HepG2 (cell line): ENCODE measurements around the gene MTO1. TPM values are rescaled to one million over a fixed set of nuclear protein-coding genes. Genes with fewer than 3 reads are reported as not detected.

ENCODE experiments used
- KDM2A ChIP-seq: sonication (generic); formaldehyde crosslinking; IDR thresholded peaks from 2 replicates; pipeline ENCODE4 v1.4.0; 2020; ENCODE audit warnings: low read depth, missing genetic modification reagents, borderline replicate concordance
- LBX2 ChIP-seq: sonication (generic); formaldehyde crosslinking; IDR thresholded peaks from 2 replicates; pipeline ENCODE4 v1.5.0; 2020; ENCODE audit warnings: missing genetic modification reagents, mild to moderate bottlenecking, borderline replicate concordance
- MAZ ChIP-seq, 2 experiments: sonication (generic) in 1 of 2; formaldehyde crosslinking in 1 of 2; IDR thresholded peaks; 2 replicates each; pipeline versions ENCODE4 v1.5.0 to v1.6.1; 2012 to 2020; ENCODE audit warnings: low read depth in 2 of 2, mild to moderate bottlenecking in 2 of 2, borderline replicate concordance in 1 of 2, improper control_type of control experiment in 1 of 2, low read length in 1 of 2, missing genetic modification reagents in 1 of 2, moderate library complexity in 1 of 2
- MIXL1 ChIP-seq: IDR thresholded peaks from 2 replicates; pipeline ENCODE4 v1.6.1; 2016
- NCOA2 ChIP-seq: sonication (generic); formaldehyde crosslinking; IDR thresholded peaks from 2 replicates; pipeline ENCODE4 v1.8.0; 2022; ENCODE audit warnings: inconsistent platforms
- SIX1 ChIP-seq: sonication (generic); formaldehyde crosslinking; IDR thresholded peaks from 2 replicates; pipeline ENCODE4 v1.4.0; 2020; ENCODE audit warnings: missing genetic modification reagents, borderline replicate concordance
- TAF1 ChIP-seq: sonication (generic); formaldehyde crosslinking; IDR thresholded peaks from 2 replicates; pipeline ENCODE4 v1.4.0; 2020; ENCODE audit warnings: missing genetic modification reagents
- TEF ChIP-seq: sonication (generic); formaldehyde crosslinking; IDR thresholded peaks from 2 replicates; pipeline ENCODE4 v1.5.0; 2020; ENCODE audit warnings: missing genetic modification reagents
- ZBTB8A ChIP-seq: sonication (generic); formaldehyde crosslinking; IDR thresholded peaks from 2 replicates; pipeline ENCODE4 v1.4.0; 2020; ENCODE audit warnings: mild to moderate bottlenecking, low read depth, missing genetic modification reagents, borderline replicate concordance
- ZFP90 ChIP-seq: sonication (generic); formaldehyde crosslinking; IDR thresholded peaks from 2 replicates; pipeline ENCODE4 v1.8.0; 2022; ENCODE audit warnings: missing genetic modification reagents, mild to moderate bottlenecking, inconsistent platforms, borderline replicate concordance
- ZNF17 ChIP-seq: sonication (generic); formaldehyde crosslinking; IDR thresholded peaks from 2 replicates; pipeline ENCODE4 v1.5.0; 2020; ENCODE audit warnings: mild to moderate bottlenecking, missing genetic modification reagents
- ZNF225 ChIP-seq: sonication (generic); formaldehyde crosslinking; IDR thresholded peaks from 2 replicates; pipeline ENCODE4 v1.4.0; 2020; ENCODE audit warnings: mild to moderate bottlenecking, missing genetic modification reagents
- ZNF350 ChIP-seq: sonication (generic); formaldehyde crosslinking; IDR thresholded peaks from 2 replicates; pipeline ENCODE4 v1.4.0; 2020; ENCODE audit warnings: mild to moderate bottlenecking, low read depth, missing genetic modification reagents, borderline replicate concordance
- ZNF441 ChIP-seq: sonication (generic); formaldehyde crosslinking; IDR thresholded peaks from 2 replicates; pipeline ENCODE4 v1.7.0; 2021; ENCODE audit warnings: missing genetic modification reagents, borderline replicate concordance
- ZNF512 ChIP-seq: sonication (generic); formaldehyde crosslinking; IDR thresholded peaks from 2 replicates; pipeline ENCODE4 v1.4.0; 2020; ENCODE audit warnings: mild to moderate bottlenecking, missing genetic modification reagents
- ZNF747 ChIP-seq: sonication (generic); formaldehyde crosslinking; IDR thresholded peaks from 2 replicates; pipeline ENCODE4 v1.8.1; 2023; ENCODE audit warnings: missing genetic modification reagents, mild to moderate bottlenecking, borderline replicate concordance
- ZSCAN12 ChIP-seq: sonication (generic); formaldehyde crosslinking; IDR thresholded peaks from 2 replicates; pipeline ENCODE4 v1.9.0; 2021; ENCODE audit warnings: mild to moderate bottlenecking, missing genetic modification reagents
- polyA plus RNA-seq, 8 experiments: library from polyadenylated mRNA; depleted of rRNA in 3 of 8; stranded (reverse) in 7 of 8; unstranded in 1 of 8; fragments of >200 nt; fragmentation: Illumina TruSeq in 4 of 8; extraction: Trizol in 4 of 8; gene quantifications; 2 replicates each; pipeline versions ENCODE4 v1.2.1 to v1.2.3, GENCODE V29; 2011 to 2016; ENCODE audit warnings: low read depth in 4 of 8, missing spikeins in 1 of 8, mixed read lengths in 1 of 8; ENCODE audit not compliant: insufficient read depth in 1 of 8
- total RNA-seq, 5 experiments: library from RNA; depleted of rRNA; stranded (reverse); fragments of >200 nt; fragmentation: Illumina TruSeq; extraction: Trizol; gene quantifications; 2 replicates each; pipeline ENCODE4 v1.2.3, GENCODE V29; 2016; ENCODE audit warnings: low read depth in 1 of 5
- TF ChIP-seq, protein P1 (sequence below), 2 experiments: sonication (generic) in 1 of 2; formaldehyde crosslinking in 1 of 2; IDR thresholded peaks; 2 replicates each; pipeline versions ENCODE4 v1.4.0 to v1.6.1; 2018 to 2020; ENCODE audit warnings: missing genetic modification reagents in 2 of 2, borderline replicate concordance in 1 of 2, low read depth in 1 of 2, mild to moderate bottlenecking in 1 of 2, missing biosample characterization in 1 of 2
- TF ChIP-seq, protein P2 (sequence below): sonication (generic); formaldehyde crosslinking; IDR thresholded peaks from 2 replicates; pipeline ENCODE4 v1.5.0; 2020; ENCODE audit warnings: missing genetic modification reagents, mild to moderate bottlenecking, borderline replicate concordance
- TF ChIP-seq, protein P3 (sequence below): sonication (generic); formaldehyde crosslinking; conservative IDR thresholded peaks from 2 replicates; pipeline ENCODE4 v1.8.0; 2022; ENCODE audit warnings: low read depth, missing genetic modification reagents

MTO1 gene
- total and polyA plus RNA-seq, 2 of the 13 experiments (the other 11 are each of a cell fraction or from before 2014, with no cell fraction given): 21.1 to 45.3 TPM

- TF ChIP-seq, protein P1, sequence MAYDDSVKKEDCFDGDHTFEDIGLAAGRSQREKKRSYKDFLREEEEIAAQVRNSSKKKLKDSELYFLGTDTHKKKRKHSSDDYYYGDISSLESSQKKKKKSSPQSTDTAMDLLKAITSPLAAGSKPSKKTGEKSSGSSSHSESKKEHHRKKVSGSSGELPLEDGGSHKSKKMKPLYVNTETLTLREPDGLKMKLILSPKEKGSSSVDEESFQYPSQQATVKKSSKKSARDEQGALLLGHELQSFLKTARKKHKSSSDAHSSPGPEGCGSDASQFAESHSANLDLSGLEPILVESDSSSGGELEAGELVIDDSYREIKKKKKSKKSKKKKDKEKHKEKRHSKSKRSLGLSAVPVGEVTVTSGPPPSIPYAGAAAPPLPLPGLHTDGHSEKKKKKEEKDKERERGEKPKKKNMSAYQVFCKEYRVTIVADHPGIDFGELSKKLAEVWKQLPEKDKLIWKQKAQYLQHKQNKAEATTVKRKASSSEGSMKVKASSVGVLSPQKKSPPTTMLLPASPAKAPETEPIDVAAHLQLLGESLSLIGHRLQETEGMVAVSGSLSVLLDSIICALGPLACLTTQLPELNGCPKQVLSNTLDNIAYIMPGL (CRISPR knock-in tag; IDR thresholded peaks at IDR 0.05; ENCODE audit: borderline replicate concordance in 1 of 2, low read depth in 1 of 2): peak; percentile 50 to 69
- peak; percentile 28; the same call in 1 of the 2 replicates for TF ChIP-seq MIXL1 (CRISPR knock-in tag)
- TF ChIP-seq, protein P2, sequence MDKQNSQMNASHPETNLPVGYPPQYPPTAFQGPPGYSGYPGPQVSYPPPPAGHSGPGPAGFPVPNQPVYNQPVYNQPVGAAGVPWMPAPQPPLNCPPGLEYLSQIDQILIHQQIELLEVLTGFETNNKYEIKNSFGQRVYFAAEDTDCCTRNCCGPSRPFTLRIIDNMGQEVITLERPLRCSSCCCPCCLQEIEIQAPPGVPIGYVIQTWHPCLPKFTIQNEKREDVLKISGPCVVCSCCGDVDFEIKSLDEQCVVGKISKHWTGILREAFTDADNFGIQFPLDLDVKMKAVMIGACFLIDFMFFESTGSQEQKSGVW: peak; percentile 41; the same call in 1 of the 2 replicates
- TF ChIP-seq MAZ (IDR thresholded peaks at IDR 0.05; ENCODE audit: borderline replicate concordance, low read depth, low read length): peak; percentile 99
- TF ChIP-seq MAZ (CRISPR knock-in tag; IDR thresholded peaks at IDR 0.05; ENCODE audit: low read depth): peak; percentile 73
- TF ChIP-seq NCOA2 (CRISPR knock-in tag): peak; percentile 65; the same call in 1 of the 2 replicates
- TF ChIP-seq ZNF350 (CRISPR knock-in tag): peak; percentile 75; the same call in 1 of the 2 replicates
- no peak for TF ChIP-seq ZNF225 (CRISPR knock-in tag)
- 0 out of 2 replicates have a peak, but pooled peaks have one; percentile 61 for TF ChIP-seq SIX1 (CRISPR knock-in tag)
- no peak; the same call in 1 of the 2 replicates for TF ChIP-seq TEF
- TF ChIP-seq, protein P3, sequence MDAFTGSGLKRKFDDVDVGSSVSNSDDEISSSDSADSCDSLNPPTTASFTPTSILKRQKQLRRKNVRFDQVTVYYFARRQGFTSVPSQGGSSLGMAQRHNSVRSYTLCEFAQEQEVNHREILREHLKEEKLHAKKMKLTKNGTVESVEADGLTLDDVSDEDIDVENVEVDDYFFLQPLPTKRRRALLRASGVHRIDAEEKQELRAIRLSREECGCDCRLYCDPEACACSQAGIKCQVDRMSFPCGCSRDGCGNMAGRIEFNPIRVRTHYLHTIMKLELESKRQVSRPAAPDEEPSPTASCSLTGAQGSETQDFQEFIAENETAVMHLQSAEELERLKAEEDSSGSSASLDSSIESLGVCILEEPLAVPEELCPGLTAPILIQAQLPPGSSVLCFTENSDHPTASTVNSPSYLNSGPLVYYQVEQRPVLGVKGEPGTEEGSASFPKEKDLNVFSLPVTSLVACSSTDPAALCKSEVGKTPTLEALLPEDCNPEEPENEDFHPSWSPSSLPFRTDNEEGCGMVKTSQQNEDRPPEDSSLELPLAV (CRISPR knock-in tag): no peak
- TF ChIP-seq KDM2A (CRISPR knock-in tag): peak; percentile 65; the same call in 1 of the 2 replicates
- no peak for TF ChIP-seq ZNF512 (CRISPR knock-in tag)
- peak; percentile 96 for TF ChIP-seq TAF1 (CRISPR knock-in tag)
- peak; percentile 2; the same call in 1 of the 2 replicates for TF ChIP-seq ZNF747 (CRISPR knock-in tag)
- no peak; the same call in 1 of the 2 replicates for TF ChIP-seq LBX2
- TF ChIP-seq ZBTB8A (CRISPR knock-in tag): no peak
- TF ChIP-seq ZFP90 (CRISPR knock-in tag): peak; percentile 18; the same call in 1 of the 2 replicates
- no peak for TF ChIP-seq ZNF17 (CRISPR knock-in tag)
- TF ChIP-seq ZNF441 (CRISPR knock-in tag): peak; percentile 80
- no peak for TF ChIP-seq ZSCAN12 (CRISPR knock-in tag)
These were observed 59.3 kb downstream of the MTO1 start, which contains the start of gene EEF1A1 (continued) for GRCh38 chr6:73520688-73521350.
